GM04503 (cell line): ENCODE measurements around the gene MAGEB17.
"Not testable (repeated sequence)": the region's sequence is repeated elsewhere in the genome, so short reads cannot be mapped to it uniquely, and the experiment has no call there.

ENCODE experiments used
- DNase-seq: peaks from one replicate; pipeline ENCODE4 v3.0.0-alpha.2; 2012; ENCODE audit warnings: low read depth

MAGEB17 gene

GRCh38 chrX:16156692-16157331 lies 10.5 kb upstream of the MAGEB17 start:
- no peak for DNase-seq

GRCh38 chrX:16160729-16161128 lies 6.6 kb upstream of the MAGEB17 start:
- peak; percentile 80 for DNase-seq

- not testable (repeated sequence) for DNase-seq
Measured at GRCh38 chrX:16161173-16161572, 6.1 kb upstream of the MAGEB17 start.

- no peak for DNase-seq
Measured at GRCh38 chrX:16162391-16162790, 4.9 kb upstream of the MAGEB17 start.

- no peak for DNase-seq
Measured at GRCh38 chrX:16164748-16165147, 2.5 kb upstream of the MAGEB17 start.

- DNase-seq: no peak
Measured at GRCh38 chrX:16171039-16171438, 3.8 kb downstream of the MAGEB17 start.

GRCh38 chrX:16171944-16172343 lies 4.7 kb downstream of the MAGEB17 start:
- no peak for DNase-seq

- no peak for DNase-seq
Measured at GRCh38 chrX:16172391-16172790, 5.1 kb downstream of the MAGEB17 start.

- DNase-seq: no peak
Measured at GRCh38 chrX:16175329-16176061, 8.2 kb downstream of the MAGEB17 start.

GRCh38 chrX:16177260-16177659 lies 10.0 kb downstream of the MAGEB17 start:
- no peak for DNase-seq

- not testable (repeated sequence) for DNase-seq
Measured at GRCh38 chrX:16183843-16184242, 16.6 kb downstream of the MAGEB17 start.

GRCh38 chrX:16185725-16186136 lies 18.4 kb downstream of the MAGEB17 start:
- DNase-seq: peak; percentile 75

GRCh38 chrX:16186380-16187007 lies 19.2 kb downstream of the MAGEB17 start:
- DNase-seq: no peak

- DNase-seq: no peak
Measured at GRCh38 chrX:16187024-16187760, 19.9 kb downstream of the MAGEB17 start.

- DNase-seq: no peak
Measured at GRCh38 chrX:16188687-16189086, 21.4 kb downstream of the MAGEB17 start.

GRCh38 chrX:16191605-16192004 lies 24.3 kb downstream of the MAGEB17 start:
- DNase-seq: no peak

GRCh38 chrX:16196829-16197228 lies 29.5 kb downstream of the MAGEB17 start:
- no peak for DNase-seq

- no peak for DNase-seq
Measured at GRCh38 chrX:16199343-16199742, 32.1 kb downstream of the MAGEB17 start.

- no peak for DNase-seq
Measured at GRCh38 chrX:16202943-16203342, 35.7 kb downstream of the MAGEB17 start.

- no peak for DNase-seq
Measured at GRCh38 chrX:16204538-16204937, 37.3 kb downstream of the MAGEB17 start.

- DNase-seq: peak; percentile 27
Measured at GRCh38 chrX:16205840-16206239, 38.6 kb downstream of the MAGEB17 start.

GRCh38 chrX:16207634-16208033 lies 40.4 kb downstream of the MAGEB17 start:
- DNase-seq: no peak

- no peak for DNase-seq
Measured at GRCh38 chrX:16208601-16209000, 41.3 kb downstream of the MAGEB17 start.
